Activated naive CD8-positive, alpha-beta T cell treated with anti-CD3 and anti-CD28 coated beads, Interleukin-2, amount 10 ng/mL, durations not matched to agents 7 days and 5 days (primary cell): Measurements from ENCODE around the gene C1orf174. TPM values are rescaled to one million over a fixed set of nuclear protein-coding genes. Genes with fewer than 3 reads are reported as not detected.

Experiments
- ATAC-seq: fragments of 150-1000 bp; cut with Tn5 transposase; one replicate; pipeline ENCODE4 v1.10.0; 2021; ENCODE audit warnings: low read depth, moderate library complexity
- POLR2A ChIA-PET: fragments of 350-600 bp; sonication (Branson Sonifier 250); formaldehyde crosslinking; loops from one replicate; lab custom pipeline; 2021; ENCODE audit warnings: antibody characterized with exemption; lab: Charles Lee
- DNase-seq: peaks from one replicate; pipeline ENCODE4 v3.0.0; 2021
- H3K27ac Mint-ChIP-seq: one replicate; pipeline ENCODE4 v1.8.0; 2022; ENCODE audit warnings: mild to moderate bottlenecking, mixed read lengths
- H3K27me3 Mint-ChIP-seq: one replicate; pipeline ENCODE4 v1.8.0; 2022; ENCODE audit warnings: mild to moderate bottlenecking, moderate library complexity, mixed read lengths
- H3K36me3 Mint-ChIP-seq: one replicate; pipeline ENCODE4 v1.8.0; 2021; ENCODE audit warnings: mild to moderate bottlenecking, mixed read lengths
- H3K4me1 Mint-ChIP-seq: one replicate; pipeline ENCODE4 v1.8.0; 2021; ENCODE audit warnings: mixed read lengths
- H3K4me3 Mint-ChIP-seq: one replicate; pipeline ENCODE4 v1.8.0; 2022; ENCODE audit warnings: mild to moderate bottlenecking, moderate library complexity, mixed read lengths
- H3K9me3 Mint-ChIP-seq: one replicate; pipeline ENCODE4 v1.8.0; 2021; ENCODE audit warnings: mixed read lengths
- total RNA-seq, 2 experiments: library from RNA; stranded (reverse); gene quantifications; one replicate each; pipeline ENCODE4 v1.2.3, GENCODE V29; 2021

C1orf174 gene
- total RNA-seq, 2 experiments from 2014 or later, result 31.1 to 34.4 TPM

DNA sequence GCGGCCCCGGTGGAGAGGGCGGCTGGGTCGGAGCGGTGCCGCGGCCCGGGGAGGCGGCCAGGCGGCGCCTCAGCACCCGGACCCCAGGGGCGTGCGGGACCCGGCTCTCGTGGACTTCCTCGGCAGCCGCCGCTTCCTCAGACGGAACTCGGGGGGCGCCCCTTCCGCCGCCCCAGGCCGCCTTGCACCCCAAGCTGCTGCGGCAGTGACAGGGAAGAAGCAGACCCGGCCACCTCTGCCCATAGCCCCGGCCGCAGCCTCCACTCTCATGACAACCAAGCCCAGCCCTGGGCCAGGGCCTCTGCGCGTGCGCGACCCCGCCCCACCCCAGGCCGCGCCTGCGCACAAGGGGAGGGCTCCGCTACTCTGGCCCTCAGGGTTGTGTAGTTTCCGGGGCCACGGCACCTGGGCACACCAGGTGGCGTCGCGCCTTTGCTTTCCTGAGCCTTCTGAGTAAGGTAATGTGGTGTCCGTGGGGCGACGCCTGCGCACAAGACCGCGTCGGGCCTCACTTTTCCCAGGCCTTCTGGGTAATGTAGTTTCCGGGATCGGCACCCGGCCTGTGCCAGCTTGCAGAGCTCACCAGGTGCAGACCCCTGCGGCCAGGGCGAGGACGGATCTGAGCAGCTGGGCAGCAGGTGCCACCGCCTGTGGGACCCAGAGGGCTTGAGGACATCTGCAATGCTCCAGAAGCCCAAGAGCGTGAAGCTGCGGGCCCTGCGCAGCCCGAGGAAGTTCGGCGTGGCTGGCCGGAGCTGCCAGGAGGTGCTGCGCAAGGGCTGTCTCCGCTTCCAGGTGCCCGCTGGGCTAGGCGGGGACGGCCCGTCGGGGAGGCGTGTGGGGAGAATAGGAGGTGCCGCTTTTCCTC is 42.9 kb downstream of the C1orf174 start, which contains the start of the genes CEP104 and DFFB:
TSS of gene CEP104 (minus strand) at position 289 of the 868 bp plus-strand sequence. CDS start 4,804 bp downstream, outside the sequence.
TSS of gene DFFB (plus strand) at position 554 of the 868 bp plus-strand sequence. CDS start at position 682, 128 bp downstream.
- POLR2A ChIA-PET, result interaction anchor here (1.0 to 5.5 kb wide), 3 partner anchors 44 to 61 kb away, joined by 3 to 64 read pairs (median 7); partner anchors contain the start of genes C1orf174 and LRRC47

GRCh38 chr1:3852711-3853485 is 47.2 kb downstream of the C1orf174 start:
- no peaks in the 10 kb centered on the region for H3K27me3 Mint-ChIP-seq
- peaks cover 16% of the 10 kb centered on the region for H3K4me1 Mint-ChIP-seq
- H3K9me3 Mint-ChIP-seq, result no peaks in the 10 kb centered on the region
- no peak for ATAC-seq
- H3K36me3 Mint-ChIP-seq, result peaks cover 2% of the 10 kb centered on the region
- POLR2A ChIA-PET, result no interaction called here
- no peak overlapping the region for H3K27ac Mint-ChIP-seq
- H3K4me3 Mint-ChIP-seq, result no peak overlapping the region
- no peak for DNase-seq

More for the DNA sequence above, 42.9 kb downstream of the C1orf174 start, which contains the start of the genes CEP104 and DFFB:
- Mint-ChIP-seq H3K36me3 (no peaks in the 10 kb centered on the region), H3K27me3 (no peaks in the 10 kb centered on the region), H3K9me3 (no peaks in the 10 kb centered on the region), H3K4me1 (peaks cover 26% of the 10 kb centered on the region), H3K27ac (peak within 1 kb of the TSS; percentile 98), H3K4me3 (peak within 1 kb of the TSS; percentile 98)
- peak; percentile 98 for DNase-seq
- ATAC-seq, result peak; percentile 99

DNA sequence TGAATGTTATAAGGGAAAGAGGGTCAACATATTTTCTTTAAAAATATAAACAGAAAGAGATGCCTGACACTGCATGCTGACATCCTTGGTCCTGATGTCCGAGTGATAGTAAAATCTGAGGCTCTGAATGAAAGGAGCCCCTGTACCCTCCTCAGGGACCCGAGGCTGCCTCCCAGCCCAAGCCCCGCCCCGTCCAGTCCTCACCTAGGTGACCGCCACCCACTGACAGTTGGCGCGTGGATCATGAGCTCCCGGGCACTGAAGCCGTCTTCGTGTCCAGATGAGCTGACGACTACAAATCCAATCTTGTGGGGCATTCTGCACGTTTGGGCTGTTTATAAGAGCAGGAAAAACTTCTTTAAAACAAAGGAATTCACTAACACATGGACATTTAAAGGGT is 48.0 kb downstream of the C1orf174 start:
- no peak overlapping the region for H3K4me3 Mint-ChIP-seq

DNA sequence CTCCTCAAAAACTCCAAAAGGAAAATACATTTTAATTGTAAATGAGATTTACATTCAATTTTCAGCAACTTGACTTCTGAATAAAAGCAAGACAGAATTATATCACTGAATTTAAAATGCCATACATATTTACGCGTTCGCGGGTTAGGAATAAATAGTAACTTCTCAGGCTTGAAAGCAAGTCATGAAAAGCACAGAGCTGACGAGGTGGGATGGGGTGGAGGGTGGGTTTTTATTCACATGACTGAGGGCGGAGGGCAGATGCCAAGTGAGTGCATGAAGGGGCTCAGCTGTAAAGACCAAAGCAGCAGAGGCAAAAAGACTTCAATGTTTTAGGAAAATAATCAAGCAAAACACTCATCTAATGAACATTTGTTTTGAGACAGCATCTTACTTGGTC is 48.8 kb downstream of the C1orf174 start:
- ATAC-seq, result no peak
- Mint-ChIP-seq H3K27me3 (no peaks in the 10 kb centered on the region), H3K27ac (no peak overlapping the region), H3K9me3 (no peaks in the 10 kb centered on the region), H3K4me3 (no peak overlapping the region), H3K36me3 (peaks cover 4% of the 10 kb centered on the region), H3K4me1 (peaks cover 12% of the 10 kb centered on the region)
- no peak for DNase-seq
- POLR2A ChIA-PET, result no interaction called here

More for the DNA sequence above, 48.0 kb downstream of the C1orf174 start:
- Mint-ChIP-seq H3K27ac (no peak overlapping the region), H3K36me3 (peaks cover 2% of the 10 kb centered on the region), H3K4me1 (peaks cover 14% of the 10 kb centered on the region), H3K27me3 (no peaks in the 10 kb centered on the region), H3K9me3 (no peaks in the 10 kb centered on the region)
- DNase-seq (no peak), ATAC-seq (no peak)
- POLR2A ChIA-PET, result no interaction called here

GRCh38 chr1:3850857-3851256 is 49.2 kb downstream of the C1orf174 start:
- ATAC-seq (no peak), DNase-seq (no peak)
- Mint-ChIP-seq H3K9me3 (no peaks in the 10 kb centered on the region), H3K36me3 (peaks cover 4% of the 10 kb centered on the region), H3K4me1 (peaks cover 8% of the 10 kb centered on the region), H3K27ac (no peak overlapping the region), H3K4me3 (no peak overlapping the region), H3K27me3 (no peaks in the 10 kb centered on the region)
- POLR2A ChIA-PET, result no interaction called here

DNA sequence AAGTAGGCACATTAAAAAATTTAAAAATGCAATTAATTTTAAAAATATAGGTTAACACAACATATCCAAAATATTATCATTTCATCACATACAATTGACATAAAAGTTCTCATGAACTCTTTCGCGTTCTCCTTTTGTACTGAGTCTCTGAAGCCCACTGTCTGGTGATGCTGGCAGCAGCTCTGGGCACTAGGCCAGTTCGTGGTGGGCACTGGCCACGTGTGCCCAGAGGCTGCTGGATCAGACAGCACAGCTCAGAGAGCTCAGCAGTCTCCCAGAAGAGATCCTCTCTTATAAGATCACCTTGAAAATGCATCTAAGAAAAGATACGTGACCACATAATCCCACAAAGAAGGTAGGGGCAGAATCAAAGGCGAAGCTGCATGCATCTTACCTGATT is 53.0 kb downstream of the C1orf174 start:
- Mint-ChIP-seq H3K4me3 (no peak overlapping the region), H3K36me3 (peaks cover 19% of the 10 kb centered on the region), H3K9me3 (no peaks in the 10 kb centered on the region), H3K4me1 (no peaks in the 10 kb centered on the region), H3K27me3 (no peaks in the 10 kb centered on the region), H3K27ac (peak overlapping the region; percentile 42)
- DNase-seq (no peak), ATAC-seq (no peak)
- POLR2A ChIA-PET, result no interaction called here

DNA sequence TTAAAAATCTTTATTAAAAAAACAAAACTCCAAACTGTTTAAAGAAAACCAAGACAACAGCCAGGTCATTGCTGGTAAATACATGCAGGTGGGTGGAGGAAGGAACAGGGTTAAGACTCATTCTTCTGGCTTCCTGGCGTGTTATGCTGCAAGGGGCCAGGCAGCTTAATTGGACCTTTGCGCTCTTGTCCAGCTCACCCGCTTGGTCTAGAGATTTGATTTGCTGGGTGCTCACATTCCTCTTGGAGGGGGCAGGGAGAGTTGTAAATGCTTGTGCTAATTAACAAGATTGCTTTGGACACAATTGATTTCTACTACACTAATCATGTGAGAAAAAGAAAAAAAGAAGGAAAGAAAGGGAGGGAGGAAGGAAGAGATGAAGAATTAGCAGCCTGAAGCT is 53.5 kb downstream of the C1orf174 start:
- Mint-ChIP-seq H3K27me3 (no peaks in the 10 kb centered on the region), H3K4me1 (no peaks in the 10 kb centered on the region), H3K27ac (no peak overlapping the region), H3K4me3 (no peak overlapping the region), H3K9me3 (no peaks in the 10 kb centered on the region), H3K36me3 (peaks cover 22% of the 10 kb centered on the region)
- DNase-seq, result no peak
- POLR2A ChIA-PET, result no interaction called here
- ATAC-seq, result no peak

DNA sequence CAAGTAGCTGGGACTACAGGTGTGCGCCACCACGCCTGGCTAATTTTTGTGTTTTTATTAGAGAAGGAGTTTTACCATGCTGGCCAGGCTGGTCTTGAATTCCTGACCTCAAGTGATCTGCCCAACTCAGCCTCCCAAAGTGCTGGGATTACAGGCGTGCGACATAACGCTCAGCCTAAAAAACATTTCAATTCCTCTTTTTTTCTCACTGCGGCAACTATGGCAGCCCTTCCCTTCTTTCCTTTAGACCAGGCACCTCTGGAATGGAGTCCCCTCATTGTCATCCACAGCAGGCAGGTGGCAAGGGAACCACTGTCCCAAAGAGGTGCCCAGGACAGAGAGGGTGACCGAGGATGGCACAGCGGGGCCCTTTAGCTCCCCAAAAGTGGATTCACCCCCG is 57.2 kb downstream of the C1orf174 start:
- POLR2A ChIA-PET, result no interaction called here
- DNase-seq, result no peak
- H3K27ac Mint-ChIP-seq, result no peak overlapping the region
- H3K4me3 Mint-ChIP-seq, result no peak overlapping the region
- no peak for ATAC-seq
- no peaks in the 10 kb centered on the region for H3K9me3 Mint-ChIP-seq
- peaks cover 38% of the 10 kb centered on the region for H3K36me3 Mint-ChIP-seq
- H3K27me3 Mint-ChIP-seq, result no peaks in the 10 kb centered on the region
- H3K4me1 Mint-ChIP-seq, result no peaks in the 10 kb centered on the region

GRCh38 chr1:3841491-3841890 is 58.6 kb downstream of the C1orf174 start:
- no peak overlapping the region for H3K27ac Mint-ChIP-seq

More at GRCh38 chr1:3841491-3841890, 58.6 kb downstream of the C1orf174 start:
- POLR2A ChIA-PET, result no interaction called here
- Mint-ChIP-seq H3K36me3 (peaks cover 50% of the 10 kb centered on the region), H3K27me3 (no peaks in the 10 kb centered on the region), H3K4me1 (no peaks in the 10 kb centered on the region), H3K9me3 (peaks cover 7% of the 10 kb centered on the region), H3K4me3 (no peak overlapping the region)
- DNase-seq (no peak), ATAC-seq (no peak)

Other genes starting within 250 kb of the C1orf174 start
- 1 to 10 TPM in 1 of 2 experiments, under 1 TPM in 1; 0.62 to 1.1 TPM for gene TP73, start 247.8 kb downstream of the C1orf174 start, total RNA-seq
- not detected for gene CCDC27, start 147.8 kb downstream of the C1orf174 start, total RNA-seq
- gene SMIM1, start 127.5 kb downstream of the C1orf174 start, total RNA-seq, result 1 to 10 TPM in 1 of 2 experiments, under 1 TPM in 1; 0.94 to 2.1 TPM
- gene LRRC47, start 103.8 kb downstream of the C1orf174 start, total RNA-seq, result 10 to 100 TPM; 32.0 to 40.6 TPM
- 10 to 100 TPM; 44.6 to 46.9 TPM for gene CEP104, start 43.1 kb downstream of the C1orf174 start, total RNA-seq
- 10 to 100 TPM; 14.3 to 15.8 TPM for gene DFFB, start 42.8 kb downstream of the C1orf174 start, total RNA-seq